GM10248 (cell line): Measurements from ENCODE around the gene DDI2.
"Not testable (repeated sequence)": the region's sequence is repeated elsewhere in the genome, so short reads cannot be mapped to it uniquely, and the experiment has no call there.

Source experiments
- CTCF ChIA-PET: fragments of 300-600 bp; sonication (Branson Sonifier 250); formaldehyde crosslinking; extraction: SDS; loops from one replicate; lab custom pipeline; 2021; ENCODE audit warnings: antibody characterized with exemption; lab: Yijun Ruan, JAX
- POLR2A ChIA-PET: fragments of 350-650 bp; sonication (Branson Sonifier 250); formaldehyde crosslinking; extraction: SDS; loops from one replicate; lab custom pipeline; 2020; ENCODE audit warnings: antibody characterized with exemption; lab: Yijun Ruan, JAX
- DNase-seq: peaks from one replicate; pipeline ENCODE4 v3.0.0; 2012; ENCODE audit errors: extremely low spot score
- CTCF ChIP-seq: IDR thresholded peaks from 2 replicates; pipeline ENCODE4 v1.5.1; 2012; ENCODE audit warnings: mild to moderate bottlenecking, low read depth; ENCODE audit errors: extremely low read depth, missing control alignments, control extremely low read depth

The DDI2 gene

GRCh38 chr1:15584489-15585363, 32.5 kb upstream of the DDI2 start, which contains the start of gene AGMAT:
AGMAT (minus strand) TSS chr1:15585051; CDS start chr1:15584967, 84 bp downstream.
- ChIA-PET POLR2A (no interaction called here), CTCF (interaction anchor here (0.9 to 1.1 kb wide), 3 partner anchors 11 to 19 kb away, joined by 4 read pairs; no protein-coding TSS in a partner anchor)
- DNase-seq: peak; percentile 83
- TF ChIP-seq CTCF: peak; percentile 36

- POLR2A ChIA-PET: no interaction called here
- DNase-seq: no peak
- no peak for TF ChIP-seq CTCF
Observed at GRCh38 chr1:15592285-15592684, 25.0 kb upstream of the DDI2 start.

GRCh38 chr1:15595809-15596617, 21.2 kb upstream of the DDI2 start:
- ChIA-PET POLR2A (no interaction called here), CTCF (interaction anchor here (0.9 to 1.5 kb wide), 3 partner anchors 20 to 72 kb away, joined by 3 to 4 read pairs (median 4); no protein-coding TSS in a partner anchor)
- no peak for DNase-seq
- no peak for TF ChIP-seq CTCF

More at GRCh38 chr1:15592285-15592684, 25.0 kb upstream of the DDI2 start:
- CTCF ChIA-PET: interaction anchor here (1.0 to 2.9 kb wide), 5 partner anchors 10 to 25 kb away, joined by 3 to 7 read pairs (median 3); no protein-coding TSS in a partner anchor

GRCh38 chr1:15598436-15598835, 18.8 kb upstream of the DDI2 start:
- TF ChIP-seq CTCF: no peak
- ChIA-PET CTCF (interaction anchor here (1.1 kb wide), 1 partner anchor 15 kb away, joined by 3 read pairs; no protein-coding TSS in a partner anchor), POLR2A (no interaction called here)
- no peak for DNase-seq

GRCh38 chr1:15603050-15603965, 13.9 kb upstream of the DDI2 start:
- peak; percentile 95 for DNase-seq
- ChIA-PET CTCF (interaction anchor here (0.6 to 2.5 kb wide), 4 partner anchors 9 to 19 kb away, joined by 3 to 7 read pairs (median 4); no protein-coding TSS in a partner anchor), POLR2A (interaction anchor here (1.4 kb wide), 1 partner anchor 15 kb away, joined by 3 read pairs; no protein-coding TSS in a partner anchor)
- no peak for TF ChIP-seq CTCF

GRCh38 chr1:15603966-15604282, 13.3 kb upstream of the DDI2 start:
- ChIA-PET POLR2A (interaction anchor here (1.4 kb wide), 1 partner anchor 14 kb away, joined by 3 read pairs; no protein-coding TSS in a partner anchor), CTCF (interaction anchor here (1.3 to 1.6 kb wide), 2 partner anchors 17 to 20 kb away, joined by 4 read pairs; no protein-coding TSS in a partner anchor)
- not testable (repeated sequence) for DNase-seq

GRCh38 chr1:15604400-15604799, 12.9 kb upstream of the DDI2 start:
- CTCF ChIA-PET: interaction anchor here (1.1 kb wide), 1 partner anchor 12 kb away, joined by 3 read pairs; no protein-coding TSS in a partner anchor
- POLR2A ChIA-PET: not testable (repeated sequence)

More at GRCh38 chr1:15604400-15604799, 12.9 kb upstream of the DDI2 start:
- not testable (repeated sequence) for DNase-seq
